Cardiac atrium fibroblast (primary cell): Measurements from ENCODE around the gene HS3ST6. TPM values are rescaled to one million over a fixed set of nuclear protein-coding genes. Genes with fewer than 3 reads are reported as not detected.

Source experiments
- total RNA-seq: library from RNA; depleted of rRNA; stranded (reverse); fragments of >200 nt; gene quantifications from 2 replicates; pipeline ENCODE4 v1.2.3, GENCODE V29; 2015

The HS3ST6 gene
- total RNA-seq: not detected in 2 replicates

GRCh38 chr16:1918351-1919326 lies at the start of gene HS3ST6:
TSS of gene HS3ST6 (minus strand) at chr16:1918415. CDS start at chr16:1918323, 92 bp downstream.

GRCh38 chr16:1966460-1966859 lies 48.2 kb upstream of the HS3ST6 start, which contains the start of gene RNF151:
TSS of gene RNF151 (plus strand) at chr16:1966856. CDS start at chr16:1966882, 26 bp downstream.

GRCh38 chr16:1964506-1965395 lies 46.5 kb upstream of the HS3ST6 start, which contains the start of gene RPS2:
TSS of gene RPS2 (minus strand) at chr16:1964826. CDS start at chr16:1964625, 201 bp downstream.

GRCh38 chr16:1959269-1960039 lies 41.2 kb upstream of the HS3ST6 start, which contains the start of gene NDUFB10:
TSS of gene NDUFB10 (plus strand) at chr16:1959538. CDS start at chr16:1959625, 87 bp downstream.

GRCh38 chr16:1942810-1943726 lies 24.9 kb upstream of the HS3ST6 start, which contains the start of gene MSRB1:
TSS of gene MSRB1 (minus strand) at chr16:1943199. CDS start at chr16:1943156, 43 bp downstream.

GRCh38 chr16:1871974-1872635 lies 46.1 kb downstream of the HS3ST6 start, which contains the start of gene MEIOB:
TSS of gene MEIOB (minus strand) at chr16:1872164. CDS start at chr16:1868175, 3,989 bp downstream.

Other genes with a start within 250 kb of the HS3ST6 start
- gene JPT2, start 240.1 kb downstream of the HS3ST6 start, total RNA-seq: 35.2 and 51.1 TPM in 2 replicates
- 18.5 and 31.4 TPM in 2 replicates for gene MAPK8IP3, start 212.2 kb downstream of the HS3ST6 start, total RNA-seq
- gene NME3, start 146.9 kb downstream of the HS3ST6 start, total RNA-seq: 70.0 and 79.8 TPM in 2 replicates
- 3.1 and 4.5 TPM in 2 replicates for gene EME2, start 145.6 kb downstream of the HS3ST6 start, total RNA-seq
- 65.7 and 84.4 TPM in 2 replicates for gene MRPS34, start 145.3 kb downstream of the HS3ST6 start, total RNA-seq
- gene SPSB3, start 135.8 kb downstream of the HS3ST6 start, total RNA-seq: 30.1 and 36.5 TPM in 2 replicates
- 64.0 and 92.1 TPM in 2 replicates for gene NUBP2, start 135.5 kb downstream of the HS3ST6 start, total RNA-seq
- not detected in 2 replicates for gene IGFALS, start 124.7 kb downstream of the HS3ST6 start, total RNA-seq
- gene HAGH, start 91.6 kb downstream of the HS3ST6 start, total RNA-seq: 66.8 and 85.2 TPM in 2 replicates
- 35.6 and 42.2 TPM in 2 replicates for gene FAHD1, start 91.2 kb downstream of the HS3ST6 start, total RNA-seq
- 0.18 TPM in 1 of 2 replicates, not detected in the other for gene MEIOB, start 46.3 kb downstream of the HS3ST6 start, total RNA-seq
- gene MSRB1, start 24.8 kb upstream of the HS3ST6 start, total RNA-seq: 11.8 and 13.7 TPM in 2 replicates
- not detected in 2 replicates for gene RPL3L, start 36.3 kb upstream of the HS3ST6 start, total RNA-seq
- gene NDUFB10, start 41.1 kb upstream of the HS3ST6 start, total RNA-seq: 216 and 235 TPM in 2 replicates
- gene RPS2, start 46.4 kb upstream of the HS3ST6 start, total RNA-seq: 2,750 and 3,500 TPM in 2 replicates
- gene RNF151, start 48.4 kb upstream of the HS3ST6 start, total RNA-seq: not detected in 2 replicates
- 45.9 and 50.2 TPM in 2 replicates for gene TBL3, start 53.6 kb upstream of the HS3ST6 start, total RNA-seq
- gene NOXO1, start 63.1 kb upstream of the HS3ST6 start, total RNA-seq: 0.32 TPM in 1 of 2 replicates, not detected in the other
- gene GFER, start 65.8 kb upstream of the HS3ST6 start, total RNA-seq: 16.2 and 45.2 TPM in 2 replicates
- gene SYNGR3, start 71.6 kb upstream of the HS3ST6 start, total RNA-seq: 5.2 and 6.6 TPM in 2 replicates
- gene ZNF598, start 91.4 kb upstream of the HS3ST6 start, total RNA-seq: 29.2 and 39.2 TPM in 2 replicates
- gene NPW, start 101.4 kb upstream of the HS3ST6 start, total RNA-seq: 1.6 TPM in 1 of 2 replicates, not detected in the other
- 116 and 122 TPM in 2 replicates for gene NHERF2, start 108.5 kb upstream of the HS3ST6 start, total RNA-seq
- 14.4 and 34.5 TPM in 2 replicates for gene NTHL1, start 129.4 kb upstream of the HS3ST6 start, total RNA-seq
- gene TSC2, start 129.6 kb upstream of the HS3ST6 start, total RNA-seq: 47.3 and 66.4 TPM in 2 replicates
- gene PKD1, start 217.5 kb upstream of the HS3ST6 start, total RNA-seq: 150 and 153 TPM in 2 replicates
- not detected in 2 replicates for gene RAB26, start 230.2 kb upstream of the HS3ST6 start, total RNA-seq
- 49.9 and 67.0 TPM in 2 replicates for gene TRAF7, start 237.4 kb upstream of the HS3ST6 start, total RNA-seq